B cell (primary cell): ENCODE data around the gene PTMA.

ENCODE experiments used
- CTCF ChIP-seq: fragments of 200-600 bp; IDR thresholded peaks from one replicate; pipeline ENCODE4 v1.8.0; 2022; ENCODE audit warnings: antibody characterized with exemption, mild to moderate bottlenecking
- EZH2 ChIP-seq: IDR thresholded peaks from 2 replicates; pipeline ENCODE4 v1.6.1; 2012; ENCODE audit warnings: borderline replicate concordance, low read depth, mild to moderate bottlenecking, moderate library complexity, low read length; ENCODE audit not compliant: insufficient read depth, poor library complexity, severe bottlenecking

- TF ChIP-seq CTCF: no peak
- TF ChIP-seq EZH2: no peak
These were observed 28.4 kb upstream of the PTMA start for GRCh38 chr2:231679908-231680284.
